ENCODE data around the gene SAMMSON. TPM values are rescaled to one million over a fixed set of nuclear protein-coding genes. Genes with fewer than 3 reads are reported as not detected.

The SAMMSON gene
- total and polyA plus RNA-seq, 9 of the 15 experiments (the other 6 are each of a cell fraction or from before 2014, with no cell fraction given) = 0.65 to 4.4 (median 1.9) TPM

DNA sequence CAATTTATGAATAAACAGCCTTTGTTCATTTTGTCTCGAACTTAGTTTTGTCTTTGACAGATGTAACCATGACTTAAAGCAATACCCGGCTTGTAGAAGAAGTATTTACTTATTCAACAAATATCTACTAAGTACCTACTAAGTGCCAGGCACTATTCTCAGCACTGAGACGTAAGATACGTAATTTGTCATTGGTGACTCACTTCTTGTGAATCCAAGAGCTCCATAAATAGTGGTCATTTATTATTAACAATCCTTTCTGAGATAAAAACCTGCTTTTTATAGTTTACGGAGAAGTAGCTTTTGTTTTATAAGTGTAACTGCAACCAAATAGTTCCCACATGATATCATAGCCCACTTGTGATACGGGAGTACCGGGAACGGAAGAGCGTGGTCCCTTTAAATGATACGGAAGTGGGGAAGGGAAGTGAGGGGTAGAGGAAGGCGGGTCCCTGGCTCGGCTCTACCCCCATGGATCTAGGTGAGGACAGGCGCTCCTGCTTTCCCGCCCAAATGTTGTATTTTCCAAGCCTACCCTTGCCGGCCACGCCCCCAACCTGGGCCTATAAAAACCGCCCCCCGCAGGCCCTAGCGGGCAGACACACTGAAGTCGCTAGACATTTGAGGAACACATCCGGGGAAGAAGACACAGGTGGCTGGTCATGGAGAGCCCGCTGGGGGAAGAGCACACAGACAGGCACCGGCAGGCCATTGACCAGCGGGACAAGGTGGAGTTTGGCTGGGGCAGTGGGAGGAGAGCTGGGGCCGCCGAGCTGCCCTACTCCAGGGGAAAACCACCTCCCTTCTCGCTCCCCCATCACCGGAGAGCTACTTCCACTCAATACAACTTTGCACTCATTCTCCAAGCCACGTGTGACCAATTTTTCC is at the start of gene SAMMSON (continued):
- TF ChIP-seq ZNF263 (CRISPR knock-in tag; IDR thresholded peaks at IDR 0.05; ENCODE audit: borderline replicate concordance) = no peak
- TF ChIP-seq, protein P1, sequence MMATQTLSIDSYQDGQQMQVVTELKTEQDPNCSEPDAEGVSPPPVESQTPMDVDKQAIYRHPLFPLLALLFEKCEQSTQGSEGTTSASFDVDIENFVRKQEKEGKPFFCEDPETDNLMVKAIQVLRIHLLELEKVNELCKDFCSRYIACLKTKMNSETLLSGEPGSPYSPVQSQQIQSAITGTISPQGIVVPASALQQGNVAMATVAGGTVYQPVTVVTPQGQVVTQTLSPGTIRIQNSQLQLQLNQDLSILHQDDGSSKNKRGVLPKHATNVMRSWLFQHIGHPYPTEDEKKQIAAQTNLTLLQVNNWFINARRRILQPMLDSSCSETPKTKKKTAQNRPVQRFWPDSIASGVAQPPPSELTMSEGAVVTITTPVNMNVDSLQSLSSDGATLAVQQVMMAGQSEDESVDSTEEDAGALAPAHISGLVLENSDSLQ (IDR thresholded peaks at IDR 0.05) = no peak
- TF ChIP-seq TCFL5 (CRISPR knock-in tag; conservative IDR thresholded peaks at IDR 0.05) = no peak
- peak; percentile 58; the same call in 1 of the 2 replicates for TF ChIP-seq ZBED1 (IDR thresholded peaks at IDR 0.05)
- TF ChIP-seq, protein P2, sequence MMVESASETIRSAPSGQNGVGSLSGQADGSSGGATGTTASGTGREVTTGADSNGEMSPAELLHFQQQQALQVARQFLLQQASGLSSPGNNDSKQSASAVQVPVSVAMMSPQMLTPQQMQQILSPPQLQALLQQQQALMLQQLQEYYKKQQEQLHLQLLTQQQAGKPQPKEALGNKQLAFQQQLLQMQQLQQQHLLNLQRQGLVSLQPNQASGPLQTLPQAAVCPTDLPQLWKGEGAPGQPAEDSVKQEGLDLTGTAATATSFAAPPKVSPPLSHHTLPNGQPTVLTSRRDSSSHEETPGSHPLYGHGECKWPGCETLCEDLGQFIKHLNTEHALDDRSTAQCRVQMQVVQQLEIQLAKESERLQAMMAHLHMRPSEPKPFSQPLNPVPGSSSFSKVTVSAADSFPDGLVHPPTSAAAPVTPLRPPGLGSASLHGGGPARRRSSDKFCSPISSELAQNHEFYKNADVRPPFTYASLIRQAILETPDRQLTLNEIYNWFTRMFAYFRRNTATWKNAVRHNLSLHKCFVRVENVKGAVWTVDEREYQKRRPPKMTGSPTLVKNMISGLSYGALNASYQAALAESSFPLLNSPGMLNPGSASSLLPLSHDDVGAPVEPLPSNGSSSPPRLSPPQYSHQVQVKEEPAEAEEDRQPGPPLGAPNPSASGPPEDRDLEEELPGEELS (CRISPR knock-in tag; IDR thresholded peaks at IDR 0.05; ENCODE audit: borderline replicate concordance) = no peak
- TF ChIP-seq ZFX (CRISPR knock-in tag; IDR thresholded peaks at IDR 0.05) = peak; percentile 34; the same call in 1 of the 2 replicates
- no peak for TF ChIP-seq RFX5 (IDR thresholded peaks at IDR 0.05; ENCODE audit: low read depth, low read length)
- TF ChIP-seq SAFB (IDR thresholded peaks at IDR 0.05; ENCODE audit: borderline replicate concordance, low read depth, low read length) = no peak
- no peak for TF ChIP-seq CBX2 (IDR thresholded peaks at IDR 0.05; ENCODE audit: insufficient read depth, low read length, poor library complexity, severe bottlenecking)
- no peak for TF ChIP-seq NR2C1 (IDR thresholded peaks at IDR 0.05)
- no peak for TF ChIP-seq NR2C1 (tag; IDR thresholded peaks at IDR 0.05)
- no peak for TF ChIP-seq BCOR (IDR thresholded peaks at IDR 0.05)
- TF ChIP-seq ETV1 (tag; conservative IDR thresholded peaks at IDR 0.05; ENCODE audit: low read depth) = peak; percentile 83
- TF ChIP-seq, protein P3, sequence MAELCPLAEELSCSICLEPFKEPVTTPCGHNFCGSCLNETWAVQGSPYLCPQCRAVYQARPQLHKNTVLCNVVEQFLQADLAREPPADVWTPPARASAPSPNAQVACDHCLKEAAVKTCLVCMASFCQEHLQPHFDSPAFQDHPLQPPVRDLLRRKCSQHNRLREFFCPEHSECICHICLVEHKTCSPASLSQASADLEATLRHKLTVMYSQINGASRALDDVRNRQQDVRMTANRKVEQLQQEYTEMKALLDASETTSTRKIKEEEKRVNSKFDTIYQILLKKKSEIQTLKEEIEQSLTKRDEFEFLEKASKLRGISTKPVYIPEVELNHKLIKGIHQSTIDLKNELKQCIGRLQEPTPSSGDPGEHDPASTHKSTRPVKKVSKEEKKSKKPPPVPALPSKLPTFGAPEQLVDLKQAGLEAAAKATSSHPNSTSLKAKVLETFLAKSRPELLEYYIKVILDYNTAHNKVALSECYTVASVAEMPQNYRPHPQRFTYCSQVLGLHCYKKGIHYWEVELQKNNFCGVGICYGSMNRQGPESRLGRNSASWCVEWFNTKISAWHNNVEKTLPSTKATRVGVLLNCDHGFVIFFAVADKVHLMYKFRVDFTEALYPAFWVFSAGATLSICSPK (IDR thresholded peaks at IDR 0.05; ENCODE audit: borderline replicate concordance) = no peak
- TF ChIP-seq THRAP3 (IDR thresholded peaks at IDR 0.05; ENCODE audit: borderline replicate concordance) = no peak
- TF ChIP-seq NFIC (IDR thresholded peaks at IDR 0.05) = 0 out of 2 replicates have a peak, but pooled peaks have one; percentile 25
- TF ChIP-seq KLF1 (tag; IDR thresholded peaks at IDR 0.05) = peak; percentile 59; the same call in 1 of the 2 replicates
- TF ChIP-seq RBM34 (IDR thresholded peaks at IDR 0.05; ENCODE audit: borderline replicate concordance, insufficient read depth, low read length) = no peak
- TF ChIP-seq ZNF717 (CRISPR knock-in tag; IDR thresholded peaks at IDR 0.05) = no peak
- TF ChIP-seq IRF1 (CRISPR knock-in tag; IDR thresholded peaks at IDR 0.05; ENCODE audit: borderline replicate concordance) = no peak
- TF ChIP-seq TCF3 (CRISPR knock-in tag; IDR thresholded peaks at IDR 0.05) = no peak
- TF ChIP-seq ZFP1 (CRISPR knock-in tag; IDR thresholded peaks at IDR 0.05) = no peak

All from K562 (cell line).